GM10248 (cell line): ENCODE data around the gene DENND1B.

Experiments
- CTCF ChIA-PET: fragments of 300-600 bp; sonication (Branson Sonifier 250); formaldehyde crosslinking; extraction: SDS; loops from one replicate; lab custom pipeline; 2021; ENCODE audit warnings: antibody characterized with exemption; lab: Yijun Ruan, JAX
- POLR2A ChIA-PET: fragments of 350-650 bp; sonication (Branson Sonifier 250); formaldehyde crosslinking; extraction: SDS; loops from one replicate; lab custom pipeline; 2020; ENCODE audit warnings: antibody characterized with exemption; lab: Yijun Ruan, JAX
- DNase-seq: peaks from one replicate; pipeline ENCODE4 v3.0.0; 2012; ENCODE audit errors: extremely low spot score
- CTCF ChIP-seq: IDR thresholded peaks from 2 replicates; pipeline ENCODE4 v1.5.1; 2012; ENCODE audit warnings: mild to moderate bottlenecking, low read depth; ENCODE audit errors: extremely low read depth, missing control alignments, control extremely low read depth

DENND1B gene

GRCh38 chr1:197778366-197778945 is 3.2 kb upstream of the DENND1B start:
- no peak for DNase-seq
- TF ChIP-seq CTCF: no peak
- CTCF ChIA-PET: interaction anchor here (1.5 kb wide), 1 partner anchor 117 kb away, joined by 3 read pairs; no protein-coding TSS in a partner anchor
- POLR2A ChIA-PET: no interaction called here

- CTCF ChIA-PET: interaction anchor here (1.4 to 2.9 kb wide), 3 partner anchors 9 to 257 kb away, joined by 3 to 14 read pairs (median 6); no protein-coding TSS in a partner anchor
- DNase-seq: peak; percentile 28
- POLR2A ChIA-PET: no interaction called here
- no peak for TF ChIP-seq CTCF
Observed at GRCh38 chr1:197776351-197777105, 1.2 kb upstream of the DENND1B start.

GRCh38 chr1:197774466-197775281 is 606 bp downstream of the DENND1B start:
- TF ChIP-seq CTCF: no peak
- ChIA-PET POLR2A (no interaction called here), CTCF (interaction anchor here (0.7 to 2.9 kb wide), 3 partner anchors 11 to 159 kb away, joined by 3 to 14 read pairs (median 6); no protein-coding TSS in a partner anchor)
- peak; percentile 54 for DNase-seq

GRCh38 chr1:197773856-197774255 is 1.4 kb downstream of the DENND1B start:
- POLR2A ChIA-PET: no interaction called here
- no peak for TF ChIP-seq CTCF
- CTCF ChIA-PET: no interaction called here
- DNase-seq: no peak

GRCh38 chr1:197771904-197772556 is 3.2 kb downstream of the DENND1B start:
- POLR2A ChIA-PET: no interaction called here
- no peak for DNase-seq
- TF ChIP-seq CTCF: no peak
- CTCF ChIA-PET: interaction anchor here (1.4 to 1.8 kb wide), 2 partner anchors 9 to 68 kb away, joined by 3 to 7 read pairs; no protein-coding TSS in a partner anchor
